NT2/D1 (cell line): ENCODE results near the gene SCARF2.

ENCODE experiments used
- YY1 ChIP-seq: IDR thresholded peaks from 2 replicates; pipeline ENCODE4 v1.6.1; 2011; ENCODE audit not compliant: insufficient read length, insufficient read depth
- ZNF274 ChIP-seq: IDR thresholded peaks from 2 replicates; pipeline ENCODE4 v1.6.1; 2011; ENCODE audit warnings: mild to moderate bottlenecking, low read depth, low read length

DNA sequence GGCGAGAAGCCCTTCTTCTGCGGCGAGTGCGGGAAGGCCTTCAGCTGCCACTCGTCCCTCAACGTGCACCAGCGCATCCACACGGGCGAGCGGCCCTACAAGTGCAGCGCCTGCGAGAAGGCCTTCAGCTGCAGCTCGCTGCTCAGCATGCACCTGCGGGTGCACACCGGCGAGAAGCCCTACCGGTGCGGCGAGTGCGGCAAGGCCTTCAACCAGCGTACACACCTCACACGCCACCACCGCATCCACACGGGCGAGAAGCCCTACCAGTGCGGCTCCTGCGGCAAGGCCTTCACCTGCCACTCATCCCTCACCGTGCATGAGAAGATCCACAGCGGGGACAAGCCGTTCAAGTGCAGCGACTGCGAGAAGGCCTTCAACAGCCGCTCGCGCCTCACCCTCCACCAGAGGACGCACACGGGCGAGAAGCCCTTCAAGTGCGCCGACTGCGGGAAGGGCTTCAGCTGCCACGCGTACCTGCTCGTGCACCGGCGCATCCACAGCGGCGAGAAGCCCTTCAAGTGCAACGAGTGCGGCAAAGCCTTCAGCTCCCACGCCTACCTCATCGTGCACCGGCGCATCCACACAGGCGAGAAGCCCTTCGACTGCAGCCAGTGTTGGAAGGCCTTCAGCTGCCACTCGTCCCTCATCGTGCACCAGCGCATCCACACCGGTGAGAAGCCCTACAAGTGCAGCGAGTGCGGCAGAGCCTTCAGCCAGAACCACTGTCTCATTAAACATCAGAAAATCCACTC, 31.5 kb downstream of the SCARF2 start:
- TF ChIP-seq YY1 (no peak), ZNF274 (no peak)
